ENCODE measurements around the gene EMILIN3. TPM values are rescaled to one million over a fixed set of nuclear protein-coding genes. Genes with fewer than 3 reads are reported as not detected.
A peak's percentile ranks its signal among the peaks of the same experiment; 100 is the strongest.

The EMILIN3 gene
- total RNA-seq, 2 experiments from 2014 or later = not detected

- Histone ChIP-seq H3K9me3 (ENCODE audit: low read length) (no peaks in the 10 kb centered on the region), H3K9me2 (ENCODE audit: insufficient read depth, low read length) (no peaks in the 10 kb centered on the region), H3K4me1 (ENCODE audit: insufficient read depth, low read length, poor library complexity, severe bottlenecking) (no peaks in the 10 kb centered on the region), H3K36me3 (ENCODE audit: insufficient read depth, low read length) (no peaks in the 10 kb centered on the region), H3K4me2 (ENCODE audit: low read length) (no peak overlapping the region), H2AFZ (ENCODE audit: low read length) (no peak overlapping the region), H4K20me1 (ENCODE audit: insufficient read depth, low read length) (no peaks in the 10 kb centered on the region), H3K4me3 (ENCODE audit: low read depth, low read length, poor library complexity, severe bottlenecking) (no peak overlapping the region), H3K27ac (ENCODE audit: low read depth, low read length, poor library complexity, severe bottlenecking) (no peak overlapping the region), H3K79me2 (ENCODE audit: insufficient read depth, low read depth, low read length) (no peaks in the 10 kb centered on the region)
- ChIA-PET CTCF (ENCODE audit: unreplicated experiment) (interaction anchor here (0.6 kb wide), 1 partner anchor 139 kb away, joined by 3 read pairs; no protein-coding TSS in a partner anchor), POLR2A (no interaction called here)
- BruUV-seq (replicated peaks) = no TSS peak
- intact Hi-C loops (cut with micrococcal nuclease; ENCODE audit: unreplicated experiment) = no loop called here
- TF ChIP-seq CTCF (conservative IDR thresholded peaks at IDR 0.05; ENCODE audit: low read length) (no peak), EZH2phosphoT487 (IDR thresholded peaks at IDR 0.05; ENCODE audit: borderline replicate concordance, low read depth, low read length) (no peak)
- DNase-seq (ENCODE audit: low spot score) = no peak
Observed at GRCh38 chr20:41358230-41358629, 8.4 kb downstream of the EMILIN3 start.

- intact Hi-C loops (cut with micrococcal nuclease; ENCODE audit: unreplicated experiment) = no loop called here
- no peaks in the 10 kb centered on the region for H4K20me1 ChIP-seq (ENCODE audit: insufficient read depth, low read length)
- no peak overlapping the region for H3K27ac ChIP-seq (ENCODE audit: low read depth, low read length, poor library complexity, severe bottlenecking)
- H3K9me3 ChIP-seq (ENCODE audit: low read length) = no peaks in the 10 kb centered on the region
- H3K4me2 ChIP-seq (ENCODE audit: low read length) = no peak overlapping the region
- no peaks in the 10 kb centered on the region for H3K4me1 ChIP-seq (ENCODE audit: insufficient read depth, low read length, poor library complexity, severe bottlenecking)
- peak; percentile 19 for DNase-seq (ENCODE audit: low spot score)
- no TSS peak for BruUV-seq (replicated peaks)
- no peaks in the 10 kb centered on the region for H3K36me3 ChIP-seq (ENCODE audit: insufficient read depth, low read length)
- no peak overlapping the region for H3K4me3 ChIP-seq (ENCODE audit: low read depth, low read length, poor library complexity, severe bottlenecking)
- POLR2A ChIA-PET = no interaction called here
- H3K79me2 ChIP-seq (ENCODE audit: insufficient read depth, low read depth, low read length) = no peaks in the 10 kb centered on the region
- no peaks in the 10 kb centered on the region for H3K9me2 ChIP-seq (ENCODE audit: insufficient read depth, low read length)
- H2AFZ ChIP-seq (ENCODE audit: low read length) = no peak overlapping the region
- TF ChIP-seq CTCF (conservative IDR thresholded peaks at IDR 0.05; ENCODE audit: low read length) = no peak; the same call in 1 of the 2 replicates
- no peak for TF ChIP-seq EZH2phosphoT487 (IDR thresholded peaks at IDR 0.05; ENCODE audit: borderline replicate concordance, low read depth, low read length)
- CTCF ChIA-PET (ENCODE audit: unreplicated experiment) = no interaction called here
Observed at GRCh38 chr20:41357424-41358163, 9.0 kb downstream of the EMILIN3 start.

- DNase-seq (ENCODE audit: low spot score) = no peak
- no peak for TF ChIP-seq EZH2phosphoT487 (IDR thresholded peaks at IDR 0.05; ENCODE audit: borderline replicate concordance, low read depth, low read length)
- TF ChIP-seq CTCF (conservative IDR thresholded peaks at IDR 0.05; ENCODE audit: low read length) = no peak
- Histone ChIP-seq H3K9me3 (ENCODE audit: low read length) (no peaks in the 10 kb centered on the region), H3K4me2 (ENCODE audit: low read length) (no peak overlapping the region), H4K20me1 (ENCODE audit: insufficient read depth, low read length) (no peaks in the 10 kb centered on the region), H3K36me3 (ENCODE audit: insufficient read depth, low read length) (no peaks in the 10 kb centered on the region), H3K27ac (ENCODE audit: low read depth, low read length, poor library complexity, severe bottlenecking) (no peak overlapping the region), H3K9me2 (ENCODE audit: insufficient read depth, low read length) (no peaks in the 10 kb centered on the region), H3K4me1 (ENCODE audit: insufficient read depth, low read length, poor library complexity, severe bottlenecking) (no peaks in the 10 kb centered on the region), H2AFZ (ENCODE audit: low read length) (no peak overlapping the region), H3K79me2 (ENCODE audit: insufficient read depth, low read depth, low read length) (no peaks in the 10 kb centered on the region), H3K4me3 (ENCODE audit: low read depth, low read length, poor library complexity, severe bottlenecking) (no peak overlapping the region)
- intact Hi-C loops (cut with micrococcal nuclease; ENCODE audit: unreplicated experiment) = no loop called here
- BruUV-seq (replicated peaks) = no TSS peak
- CTCF ChIA-PET (ENCODE audit: unreplicated experiment) = no interaction called here
- POLR2A ChIA-PET = no interaction called here
Observed at GRCh38 chr20:41356951-41357350, 9.7 kb downstream of the EMILIN3 start.
